H1 (cell line): ENCODE measurements around the gene CRYBB2. TPM values are rescaled to one million over a fixed set of nuclear protein-coding genes. Genes with fewer than 3 reads are reported as not detected.

Source experiments
- CTCF ChIA-PET: fragments of 300-600 bp; sonication (Branson Sonifier 250); formaldehyde crosslinking; loops from one replicate; lab custom pipeline; 2021; ENCODE audit not compliant: partially characterized antibody; lab: Charles Lee
- POLR2A ChIA-PET: fragments of 300-600 bp; sonication (Branson Sonifier 250); formaldehyde crosslinking; loops from one replicate; lab custom pipeline; 2021; ENCODE audit warnings: inconsistent platforms; ENCODE audit not compliant: partially characterized antibody; lab: Charles Lee
- DNase-seq, 2 experiments: peaks; one replicate each; pipeline versions ENCODE4 v3.0.0 to v3.0.0-alpha.2; 2010 to 2022; ENCODE audit warnings: low spot score in 2 of 2, low read depth in 1 of 2, mixed read lengths in 1 of 2
- FAIRE-seq: peaks from 2 replicates; lab custom pipeline; 2011; peaks lifted over from hg19 to GRCh38; lab: Jason Lieb, UNC
- H2AFZ ChIP-seq: 2 replicates; pipeline ENCODE4 v1.8.1; 2012; ENCODE audit warnings: low read length, inconsistent platforms
- H2AK5ac ChIP-seq: 2 replicates; pipeline ENCODE4 v1.6.1; 2013; ENCODE audit warnings: low read depth, low read length
- H2BK120ac ChIP-seq: replicated peaks from 2 replicates; pipeline ENCODE3; 2013; ENCODE audit warnings: low read depth, low read length, inconsistent platforms
- H2BK12ac ChIP-seq: 2 replicates; pipeline ENCODE4 v1.6.1; 2013; ENCODE audit warnings: low read depth, low read length
- H2BK15ac ChIP-seq: 2 replicates; pipeline ENCODE4 v1.6.1; 2013; ENCODE audit warnings: low read length
- H2BK20ac ChIP-seq: 2 replicates; pipeline ENCODE4 v1.6.1; 2013; ENCODE audit warnings: low read length
- H2BK5ac ChIP-seq: 2 replicates; pipeline ENCODE4 v1.6.1; 2013; ENCODE audit warnings: low read depth, low read length
- H3K14ac ChIP-seq: 2 replicates; pipeline ENCODE4 v1.6.1; 2013; ENCODE audit warnings: inconsistent platforms; ENCODE audit not compliant: insufficient read length
- H3K18ac ChIP-seq: 2 replicates; pipeline ENCODE4 v1.6.1; 2013; ENCODE audit warnings: low read length; ENCODE audit errors: extremely low read depth
- H3K23ac ChIP-seq: 2 replicates; pipeline ENCODE4 v1.6.1; 2013; ENCODE audit warnings: inconsistent platforms; ENCODE audit not compliant: insufficient read length
- H3K23me2 ChIP-seq: 2 replicates; pipeline ENCODE4 v1.6.1; 2013; ENCODE audit warnings: low read depth, low read length
- H3K27ac ChIP-seq: 2 replicates; pipeline ENCODE4 v1.6.1; 2011; ENCODE audit warnings: low read depth, low read length, inconsistent platforms
- H3K27me3 ChIP-seq, 4 experiments: replicated peaks in 1 of 4; 1 replicate in 1 of 4; 2 replicates in 3 of 4; pipeline versions ENCODE4 v1.6.1 to v1.8.1; 2011 to 2013; ENCODE audit warnings: low read length in 3 of 4, mild to moderate bottlenecking in 3 of 4, inconsistent platforms in 2 of 4, mixed read lengths in 2 of 4, moderate library complexity in 1 of 4; ENCODE audit not compliant: control insufficient read depth in 3 of 4, insufficient read depth in 3 of 4; ENCODE audit errors: extremely low read depth in 1 of 4
- H3K36me3 ChIP-seq, 4 experiments: 2 replicates each; pipeline versions ENCODE4 v1.6.1 to v1.8.1; 2011 to 2013; ENCODE audit warnings: mild to moderate bottlenecking in 4 of 4, low read length in 3 of 4, moderate library complexity in 2 of 4, control low read depth in 1 of 4, inconsistent platforms in 1 of 4; ENCODE audit not compliant: insufficient read depth in 4 of 4, control insufficient read depth in 2 of 4
- H3K4ac ChIP-seq: replicated peaks from 2 replicates; pipeline ENCODE3; 2013; ENCODE audit warnings: low read length, low read depth, mixed read lengths, inconsistent platforms; ENCODE audit not compliant: insufficient read length
- H3K4me1 ChIP-seq, 4 experiments: replicated peaks in 1 of 4; 1 replicate in 1 of 4; 2 replicates in 3 of 4; pipeline versions ENCODE4 v1.6.1 to v1.8.1; 2011 to 2013; ENCODE audit warnings: low read length in 3 of 4, inconsistent platforms in 2 of 4, mixed read lengths in 1 of 4; ENCODE audit not compliant: insufficient read depth in 4 of 4, control insufficient read depth in 3 of 4
- H3K4me2 ChIP-seq, 2 experiments: 2 replicates each; pipeline versions ENCODE4 v1.6.1 to v1.8.1; 2011 to 2013; ENCODE audit warnings: low read depth in 2 of 2, low read length in 2 of 2, control low read depth in 1 of 2, inconsistent platforms in 1 of 2, mild to moderate bottlenecking in 1 of 2; ENCODE audit not compliant: insufficient read depth in 1 of 2
- H3K4me3 ChIP-seq, 4 experiments: fragments of 200-600, 300-600 bp in 1 of 4; sonication (generic), shearing (Covaris generic), sonication (Bioruptor Twin) in 1 of 4; 2 replicates each; pipeline versions ENCODE4 v1.5.1 to v1.8.1; 2011 to 2016; ENCODE audit warnings: low read length in 4 of 4, low read depth in 3 of 4, control low read depth in 2 of 4, inconsistent platforms in 2 of 4, mild to moderate bottlenecking in 2 of 4, mixed read lengths in 1 of 4, moderate library complexity in 1 of 4; ENCODE audit not compliant: insufficient read depth in 2 of 4; ENCODE audit errors: extremely low read depth in 1 of 4
- H3K56ac ChIP-seq: replicated peaks from 2 replicates; pipeline ENCODE3; 2013; ENCODE audit warnings: low read depth, mild to moderate bottlenecking, mixed read lengths, low read length, inconsistent platforms; ENCODE audit not compliant: insufficient read length
- H3K79me1 ChIP-seq: 2 replicates; pipeline ENCODE4 v1.6.1; 2013; ENCODE audit warnings: low read depth, low read length, control low read depth
- H3K79me2 ChIP-seq, 2 experiments: 2 replicates each; pipeline versions ENCODE4 v1.6.1 to v1.8.1; 2012 to 2013; ENCODE audit warnings: low read length in 2 of 2, mild to moderate bottlenecking in 2 of 2, inconsistent platforms in 1 of 2; ENCODE audit not compliant: insufficient read depth in 2 of 2, control insufficient read depth in 1 of 2
- H3K9ac ChIP-seq, 4 experiments: replicated peaks in 1 of 4; 1 replicate in 1 of 4; 2 replicates in 3 of 4; pipeline versions ENCODE4 v1.6.1 to v1.8.1; 2011 to 2013; ENCODE audit warnings: low read depth in 3 of 4, low read length in 3 of 4, control low read depth in 2 of 4, mild to moderate bottlenecking in 2 of 4, moderate library complexity in 2 of 4, inconsistent platforms in 1 of 4; ENCODE audit errors: extremely low read depth in 1 of 4
- H3K9me3 ChIP-seq, 2 experiments: 2 replicates each; pipeline versions ENCODE4 v1.6.1 to v1.8.1; 2012 to 2013; ENCODE audit warnings: mild to moderate bottlenecking in 2 of 2, moderate library complexity in 2 of 2, control low read depth in 1 of 2, inconsistent platforms in 1 of 2, low read depth in 1 of 2, low read length in 1 of 2, mixed read lengths in 1 of 2; ENCODE audit not compliant: insufficient read depth in 2 of 2
- H4K20me1 ChIP-seq, 2 experiments: replicated peaks in 1 of 2; 2 replicates each; pipeline versions ENCODE3 to v1.8.1; 2011 to 2013; ENCODE audit warnings: inconsistent platforms in 2 of 2, low read length in 2 of 2, mild to moderate bottlenecking in 1 of 2; ENCODE audit not compliant: insufficient read depth in 2 of 2, control insufficient read depth in 1 of 2
- H4K5ac ChIP-seq: 2 replicates; pipeline ENCODE4 v1.6.1; 2013; ENCODE audit warnings: low read length, low read depth, mixed read lengths, inconsistent platforms; ENCODE audit not compliant: insufficient read length
- H4K8ac ChIP-seq: 2 replicates; pipeline ENCODE4 v1.8.0; 2013; ENCODE audit warnings: mild to moderate bottlenecking, moderate library complexity, low read length, inconsistent platforms; ENCODE audit not compliant: insufficient read depth; ENCODE audit errors: extremely low read depth
- H4K91ac ChIP-seq: replicated peaks from 2 replicates; pipeline ENCODE3; 2013; ENCODE audit warnings: low read length, mixed read lengths, inconsistent platforms; ENCODE audit not compliant: insufficient read length
- BRCA1 ChIP-seq: IDR thresholded peaks from 2 replicates; pipeline ENCODE4 v1.6.1; 2012; ENCODE audit warnings: low read depth, low read length, improper control_type of control experiment
- CREB1 ChIP-seq: IDR thresholded peaks from 2 replicates; pipeline ENCODE4 v1.6.1; 2012; ENCODE audit warnings: inconsistent platforms
- CTBP2 ChIP-seq: IDR thresholded peaks from 2 replicates; pipeline ENCODE4 v1.7.0; 2011; ENCODE audit warnings: borderline replicate concordance, mild to moderate bottlenecking, moderate library complexity, mixed read lengths, low read length; ENCODE audit not compliant: insufficient read depth, insufficient read length
- EGR1 ChIP-seq: IDR thresholded peaks from 2 replicates; pipeline ENCODE4 v1.6.1; 2011; ENCODE audit warnings: low read depth, low read length, borderline replicate concordance
- HDAC2 ChIP-seq, 2 experiments: fragments of 300-600 bp in 1 of 2; sonication (generic) in 1 of 2; IDR thresholded peaks; 2 replicates each; pipeline ENCODE4 v1.6.1; 2011 to 2012; ENCODE audit warnings: low read depth in 2 of 2, low read length in 2 of 2, mild to moderate bottlenecking in 2 of 2, moderate library complexity in 2 of 2, borderline replicate concordance in 1 of 2, inconsistent platforms in 1 of 2
- KDM1A ChIP-seq: fragments of 200-600, 300-600 bp; sonication (generic); IDR thresholded peaks from 2 replicates; pipeline ENCODE4 v1.7.1; 2016; ENCODE audit warnings: mild to moderate bottlenecking, low read length, borderline replicate concordance
- SIX5 ChIP-seq: IDR thresholded peaks from 2 replicates; pipeline ENCODE4 v1.6.1; 2011; ENCODE audit warnings: mild to moderate bottlenecking, low read depth, low read length
- SP2 ChIP-seq: IDR thresholded peaks from 2 replicates; pipeline ENCODE4 v1.6.1; 2012; ENCODE audit warnings: mild to moderate bottlenecking, low read length, inconsistent platforms
- TBP ChIP-seq: IDR thresholded peaks from 2 replicates; pipeline ENCODE4 v1.6.1; 2011; ENCODE audit warnings: low read depth, low read length, improper control_type of control experiment
- WGBS, 2 experiments: shearing (Covaris generic) in 1 of 2; methylation state at CpG; one replicate each; pipeline versions ENCODE4 v1.1.6 to v1.1.7; 2013 to 2015; ENCODE audit warnings: low lambda C conversion rate in 2 of 2, mixed read lengths in 2 of 2, inconsistent platforms in 1 of 2, low coverage in 1 of 2, missing lambda C conversion rate in 1 of 2; ENCODE audit not compliant: insufficient replicate concordance in 2 of 2, insufficient coverage in 1 of 2, insufficient read length in 1 of 2; ENCODE audit errors: extremely low coverage in 1 of 2, missing lambda C conversion rate in 1 of 2; 5-methylcytosine and 5-hydroxymethylcytosine counted together
- polyA plus RNA-seq, 7 experiments: library from polyadenylated mRNA; depleted of rRNA in 3 of 7; stranded (reverse) in 5 of 7; unstranded in 2 of 7; fragments of >200 nt in 5 of 7; fragments of 200-250 nt in 2 of 7; gene quantifications; 1 replicate in 5 of 7; 2 replicates in 1 of 7; 4 replicates in 1 of 7; pipeline versions ENCODE4 v1.2.1 to v1.2.3, GENCODE V29; 2011 to 2013; ENCODE audit warnings: missing spikeins in 2 of 7, mixed read lengths in 2 of 7
- total RNA-seq: library from RNA; stranded (reverse); fragmentation: NEBNext Ultra II Directional; extraction: Animal tissue kit (Norgen Biotek cat#: 25700); gene quantifications from 2 replicates; pipeline ENCODE4 v1.2.1, GENCODE V29; 2021
- TF ChIP-seq, protein P1 (sequence below): IDR thresholded peaks from 2 replicates; pipeline ENCODE4 v1.6.1; 2012; ENCODE audit warnings: inconsistent platforms
- TF ChIP-seq, protein P2 (sequence below): IDR thresholded peaks from 2 replicates; pipeline ENCODE4 v1.6.1; 2012; ENCODE audit warnings: low read length, inconsistent platforms

Gene CRYBB2
- total and polyA plus RNA-seq, 2 of the 8 experiments (the other 6 are each of a cell fraction or from before 2014, with no cell fraction given): 0.12 TPM; not detected in 1

DNA sequence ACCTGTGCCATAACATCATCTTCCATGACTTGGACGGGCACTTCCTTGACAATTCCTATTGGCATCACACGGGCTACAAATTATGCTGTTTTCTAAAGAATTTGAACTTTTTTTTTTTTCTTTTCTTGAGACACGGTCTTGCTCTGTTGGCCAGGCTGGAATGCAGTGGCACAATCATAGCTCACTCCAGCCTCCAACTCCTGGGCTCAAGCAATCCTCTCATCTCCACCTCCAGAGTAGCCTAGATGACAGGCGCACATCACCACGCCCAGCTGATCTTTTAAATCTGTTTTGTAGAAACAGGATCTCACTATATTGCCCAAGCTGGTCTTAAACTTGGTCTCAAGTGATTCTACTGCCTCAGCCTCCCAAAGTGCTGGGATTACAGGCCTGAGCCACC, 23.1 kb upstream of the CRYBB2 start:
- ChIA-PET POLR2A (no interaction called here), CTCF (interaction anchor here (0.7 to 1.2 kb wide), 3 partner anchors 12 to 115 kb away, joined by 3 to 5 read pairs (median 4); no protein-coding TSS in a partner anchor)
- no peak overlapping the region for H2BK15ac ChIP-seq
- no peak overlapping the region for H4K5ac ChIP-seq
- H3K4me3 ChIP-seq: no peak overlapping the region
- no peaks in the 10 kb centered on the region for H3K79me2 ChIP-seq
- H2BK5ac ChIP-seq: no peak overlapping the region
- no peak overlapping the region for H2BK120ac ChIP-seq
- no peak overlapping the region for H3K14ac ChIP-seq
- no peak overlapping the region for H2BK20ac ChIP-seq
- H4K8ac ChIP-seq: no peak overlapping the region
- H3K27ac ChIP-seq: no peak overlapping the region
- no peak overlapping the region for H3K9ac ChIP-seq
- 95% methylated on average over 4 of the region's 5 CpGs; no CpG with 5 or more reads in 1 of the 2 experiments for WGBS, 2 experiments
- DNase-seq (no peak), FAIRE-seq (no peak)
- peaks cover 0 to 2% of the 10 kb centered on the region in 2 experiments for H4K20me1 ChIP-seq
- no peak overlapping the region for H3K23ac ChIP-seq
- no peak overlapping the region for H3K56ac ChIP-seq
- H2BK12ac ChIP-seq: no peak overlapping the region
- no peak overlapping the region for H3K4ac ChIP-seq
- H2AFZ ChIP-seq: no peak overlapping the region
- H3K79me1 ChIP-seq: no peaks in the 10 kb centered on the region
- no peaks in the 10 kb centered on the region for H3K27me3 ChIP-seq
- H2AK5ac ChIP-seq: no peak overlapping the region
- H4K91ac ChIP-seq: no peak overlapping the region
- no peak overlapping the region for H3K18ac ChIP-seq
- H3K23me2 ChIP-seq: no peaks in the 10 kb centered on the region
- H3K4me1 ChIP-seq: no peaks in the 10 kb centered on the region; a peak in 1 of 7 replicates
- H3K4me2 ChIP-seq: no peak overlapping the region
- peaks cover 0 to 6% (median 1%) of the 10 kb centered on the region in 4 experiments; a peak in 2 of 8 replicates for H3K36me3 ChIP-seq
- no peaks in the 10 kb centered on the region for H3K9me3 ChIP-seq
- TF ChIP-seq CREB1 (no peak), BRCA1 (no peak), EGR1 (no peak), HDAC2 (IDR thresholded peaks at IDR 0.05; ENCODE audit: borderline replicate concordance in 1 of 2, low read depth in 2 of 2, low read length in 2 of 2) (no peak), SP2 (no peak), SIX5 (no peak), TBP (no peak), CTBP2 (no peak), KDM1A (no peak)
- TF ChIP-seq, protein P1, sequence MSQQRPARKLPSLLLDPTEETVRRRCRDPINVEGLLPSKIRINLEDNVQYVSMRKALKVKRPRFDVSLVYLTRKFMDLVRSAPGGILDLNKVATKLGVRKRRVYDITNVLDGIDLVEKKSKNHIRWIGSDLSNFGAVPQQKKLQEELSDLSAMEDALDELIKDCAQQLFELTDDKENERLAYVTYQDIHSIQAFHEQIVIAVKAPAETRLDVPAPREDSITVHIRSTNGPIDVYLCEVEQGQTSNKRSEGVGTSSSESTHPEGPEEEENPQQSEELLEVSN: no peak
- TF ChIP-seq, protein P2, sequence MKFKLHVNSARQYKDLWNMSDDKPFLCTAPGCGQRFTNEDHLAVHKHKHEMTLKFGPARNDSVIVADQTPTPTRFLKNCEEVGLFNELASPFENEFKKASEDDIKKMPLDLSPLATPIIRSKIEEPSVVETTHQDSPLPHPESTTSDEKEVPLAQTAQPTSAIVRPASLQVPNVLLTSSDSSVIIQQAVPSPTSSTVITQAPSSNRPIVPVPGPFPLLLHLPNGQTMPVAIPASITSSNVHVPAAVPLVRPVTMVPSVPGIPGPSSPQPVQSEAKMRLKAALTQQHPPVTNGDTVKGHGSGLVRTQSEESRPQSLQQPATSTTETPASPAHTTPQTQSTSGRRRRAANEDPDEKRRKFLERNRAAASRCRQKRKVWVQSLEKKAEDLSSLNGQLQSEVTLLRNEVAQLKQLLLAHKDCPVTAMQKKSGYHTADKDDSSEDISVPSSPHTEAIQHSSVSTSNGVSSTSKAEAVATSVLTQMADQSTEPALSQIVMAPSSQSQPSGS: no peak
